Stimulated activated CD8-positive, alpha-beta memory T cell treated with anti-CD3 and anti-CD28 coated beads, Interleukin-7, amount 100 ng/mL, for 48 hours (primary cell): Measurements from ENCODE around the gene ARHGAP35.
"Not testable (repeated sequence)": the region's sequence is repeated elsewhere in the genome, so short reads cannot be mapped to it uniquely, and the experiment has no call there.

ENCODE experiments used
- DNase-seq, 2 donors: peaks; one replicate each; pipeline ENCODE4 v3.0.0-alpha.2; 2020; ENCODE audit warnings: low read depth in 1 of 2; ENCODE audit errors: extremely low read depth in 1 of 2

ARHGAP35 gene

DNA sequence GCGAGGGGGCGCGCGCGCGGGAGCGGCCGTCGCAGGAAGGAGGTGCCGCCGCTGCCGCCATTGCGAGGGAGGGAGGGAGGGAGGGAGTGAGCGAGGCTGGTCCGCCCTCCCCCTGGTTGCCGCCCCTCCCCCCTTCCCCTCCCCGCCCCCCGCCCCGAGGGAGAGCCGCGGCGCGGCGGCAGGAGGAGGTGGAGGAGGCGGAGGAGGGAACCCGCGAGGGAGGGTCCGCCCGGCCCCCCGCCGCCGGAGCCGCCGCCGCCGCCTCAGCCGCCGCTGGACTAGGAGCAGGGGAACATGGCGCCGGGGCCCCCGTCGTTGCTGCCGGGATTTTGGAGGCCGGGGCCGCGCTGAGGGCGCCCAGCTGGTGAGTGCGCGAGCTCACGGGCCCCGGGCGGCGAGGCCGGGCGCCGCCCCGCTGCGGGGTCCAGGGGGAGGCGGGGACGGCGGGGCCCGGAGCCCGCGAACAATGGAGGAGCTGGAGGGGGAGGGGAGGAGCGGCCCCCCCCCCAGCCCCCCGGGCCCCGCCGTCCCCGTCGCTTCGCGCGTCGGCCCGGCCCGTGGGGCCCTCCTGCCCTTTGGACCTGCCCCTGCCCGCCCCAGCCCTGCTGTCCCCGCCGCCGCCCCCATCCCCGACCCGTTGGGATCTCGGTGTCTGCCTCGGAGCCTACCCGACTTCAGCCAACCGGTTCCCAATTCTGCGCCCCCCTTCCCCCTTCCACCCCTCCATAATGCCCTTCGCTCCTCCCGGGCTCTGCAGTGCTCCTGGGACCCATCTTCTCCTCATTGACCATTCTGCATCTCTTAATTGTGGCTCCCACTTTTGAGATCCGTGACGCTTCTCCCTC, at the start of gene ARHGAP35:
ARHGAP35 (plus strand) TSS at position 152 of the 845 bp plus-strand sequence. CDS start 57,679 bp downstream, outside the sequence.
- DNase-seq, result no peak

DNA sequence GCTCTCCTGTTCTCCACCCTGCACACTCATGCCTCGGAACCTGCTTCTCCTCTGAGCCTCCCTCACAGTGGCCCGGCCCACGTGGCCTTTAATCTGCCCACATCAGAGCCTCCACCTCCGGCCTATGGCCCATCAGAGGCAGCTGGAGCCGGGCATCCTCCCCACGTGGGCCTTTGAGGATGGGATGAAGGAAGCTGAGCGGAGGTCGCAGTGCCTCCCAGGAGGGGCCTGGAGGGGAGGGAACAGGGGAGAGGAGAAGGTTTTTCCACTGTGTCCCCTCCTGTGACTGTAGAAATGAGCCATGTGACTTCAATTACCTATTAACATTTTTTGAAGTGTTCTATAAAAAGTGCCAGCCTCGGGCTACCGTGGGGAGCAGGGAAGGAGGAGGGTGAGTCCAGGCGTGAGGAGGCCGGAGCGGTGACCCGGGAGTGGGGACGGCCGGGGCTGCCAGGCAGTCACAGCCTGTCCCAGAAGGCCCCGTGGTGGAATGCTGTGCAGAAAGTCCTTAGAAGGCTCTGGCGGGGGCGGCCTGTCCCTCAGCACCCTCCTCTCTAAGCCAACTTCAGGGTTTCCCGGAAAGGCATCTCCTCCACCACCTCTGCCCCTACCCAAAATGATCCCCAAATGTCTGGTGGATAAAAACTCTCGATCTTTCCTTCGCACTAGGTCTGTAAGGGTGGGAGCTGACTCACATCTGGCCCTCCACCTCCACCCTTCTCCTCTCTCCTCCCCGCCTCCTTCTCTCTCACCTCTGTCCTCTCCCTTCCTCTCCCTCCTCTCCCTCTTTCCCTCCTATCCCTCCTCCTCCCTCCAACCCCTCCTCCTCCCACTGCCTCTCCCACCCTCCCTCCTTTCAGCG, 47.6 kb upstream of the ARHGAP35 start:
- no peak for DNase-seq

DNA sequence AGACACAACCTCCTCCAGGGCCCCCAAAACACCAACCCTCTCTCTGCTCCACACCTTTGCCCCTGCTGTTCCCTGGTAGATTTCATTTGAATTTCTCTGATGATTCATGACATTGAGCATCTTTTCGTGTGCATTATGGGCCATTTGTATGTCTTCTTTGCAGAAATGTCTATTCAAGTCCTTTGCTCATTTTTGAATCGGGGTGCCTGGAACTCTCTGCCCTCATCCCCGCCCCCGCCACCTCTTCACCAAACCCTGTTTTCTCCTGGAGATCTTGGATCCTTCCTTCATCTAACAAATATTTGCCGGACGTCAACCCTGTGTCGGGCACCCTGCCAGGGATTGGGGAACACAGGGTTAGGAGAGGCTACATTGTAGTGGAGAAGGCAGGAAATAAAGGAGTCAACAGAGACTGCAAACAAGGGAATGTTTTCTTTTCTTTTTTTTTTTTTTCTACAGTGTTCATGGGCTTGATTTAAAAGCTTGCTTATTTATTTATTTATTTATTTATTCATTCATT, 46.9 kb upstream of the ARHGAP35 start:
- no peak for DNase-seq

DNA sequence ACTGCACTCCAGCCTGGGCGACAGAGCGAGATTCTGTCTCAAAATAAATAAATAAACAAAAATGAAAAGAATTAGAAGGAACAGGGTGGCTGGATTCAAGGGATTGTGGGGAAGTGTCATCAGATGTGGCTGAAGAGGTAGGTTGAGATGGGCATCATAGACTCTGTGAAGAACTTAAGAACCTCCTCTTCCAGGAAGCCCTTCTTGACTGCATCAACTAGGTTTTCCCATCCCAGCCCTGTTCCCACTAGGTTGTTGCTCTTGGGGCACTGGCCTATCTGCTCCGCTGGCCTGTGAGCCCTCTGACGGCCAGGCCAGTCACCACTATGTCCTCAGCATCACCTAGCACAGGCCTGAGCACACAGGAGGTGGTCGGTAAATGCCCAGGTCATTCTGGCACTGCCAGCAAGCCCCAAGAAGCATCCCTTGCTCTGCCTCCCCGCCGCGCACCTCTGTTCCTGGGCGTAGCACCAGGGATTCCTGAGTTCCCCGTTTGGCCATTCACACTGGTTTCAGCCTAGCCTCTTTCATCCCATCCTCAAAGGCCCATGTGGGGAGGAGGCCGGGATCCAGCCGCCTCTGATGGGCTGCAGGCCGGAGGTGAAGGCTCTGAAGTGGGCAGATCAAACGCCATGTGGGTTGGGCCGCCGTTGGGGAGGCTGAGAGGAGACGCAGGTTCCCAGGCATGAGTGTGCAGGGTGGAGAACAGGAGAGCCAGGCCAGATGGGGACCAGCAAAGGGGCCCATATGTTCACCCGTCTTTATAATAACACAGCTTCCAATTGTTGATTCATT, 44.8 kb upstream of the ARHGAP35 start:
- no peak for DNase-seq

DNA sequence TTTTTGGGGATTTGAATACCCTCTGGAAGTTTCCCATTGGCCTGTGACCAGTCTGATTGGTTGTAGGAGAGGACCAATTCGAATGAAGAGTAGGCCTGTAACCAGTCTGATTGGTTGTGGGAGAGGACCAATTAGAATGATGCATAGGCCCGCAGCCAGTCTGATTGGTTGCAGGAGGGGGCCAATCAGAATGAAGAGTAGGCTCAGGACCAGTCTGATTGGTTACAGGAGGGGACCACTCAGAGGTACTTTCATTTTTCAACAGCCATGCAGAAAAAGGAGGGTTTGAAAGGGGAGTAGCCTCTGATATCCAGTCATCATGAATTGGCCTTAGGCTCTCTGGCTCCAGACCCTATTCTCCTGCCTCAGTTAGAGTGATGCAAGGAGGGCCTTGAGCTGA, 42.0 kb upstream of the ARHGAP35 start:
- peak in 1 of 2 donors; percentile 18 for DNase-seq

DNA sequence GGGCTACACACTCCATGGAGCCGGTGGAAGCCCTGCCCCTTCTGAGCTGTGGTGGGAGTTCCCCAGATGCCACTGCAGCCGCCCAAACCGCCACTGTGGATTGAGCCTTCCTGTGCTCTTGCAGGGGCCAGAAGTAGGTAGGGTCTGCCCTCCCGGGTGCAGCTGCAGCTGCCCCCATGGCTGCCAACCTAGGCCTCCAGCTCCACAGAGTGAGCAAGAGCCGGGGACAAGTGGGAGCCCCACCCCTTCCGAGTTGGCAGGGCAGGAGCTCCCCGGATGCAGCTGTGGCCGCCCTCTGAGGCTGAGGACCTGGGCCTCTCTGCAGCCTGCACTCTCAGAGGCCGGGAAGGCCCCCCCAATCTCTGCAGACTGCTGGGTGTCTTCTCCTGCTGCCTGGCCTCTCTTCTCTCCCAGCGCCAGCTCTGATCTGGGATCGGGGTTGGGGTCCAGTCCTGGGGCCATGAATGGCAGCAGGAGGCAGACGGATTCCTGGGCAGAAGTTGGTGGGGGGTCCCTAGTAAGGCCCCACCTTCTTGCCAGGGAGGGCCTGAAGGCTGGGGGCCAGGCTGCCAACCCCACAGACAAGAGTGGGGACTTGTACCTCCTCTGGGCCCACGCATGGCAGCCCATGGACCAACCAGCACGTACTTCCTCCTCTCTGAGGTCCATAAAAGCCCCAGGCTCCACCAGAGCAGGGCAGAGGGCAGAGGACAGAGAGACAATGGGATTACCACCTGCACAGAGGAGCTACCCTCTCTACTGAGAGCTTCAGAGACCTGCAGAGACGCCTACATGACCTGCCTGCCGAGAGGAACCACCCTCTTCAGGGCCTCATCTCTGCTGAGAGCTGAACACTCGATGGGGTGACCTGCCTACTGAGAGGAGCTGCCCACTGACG, 39.0 kb upstream of the ARHGAP35 start:
- DNase-seq, result peak; percentile 11 to 47

DNA sequence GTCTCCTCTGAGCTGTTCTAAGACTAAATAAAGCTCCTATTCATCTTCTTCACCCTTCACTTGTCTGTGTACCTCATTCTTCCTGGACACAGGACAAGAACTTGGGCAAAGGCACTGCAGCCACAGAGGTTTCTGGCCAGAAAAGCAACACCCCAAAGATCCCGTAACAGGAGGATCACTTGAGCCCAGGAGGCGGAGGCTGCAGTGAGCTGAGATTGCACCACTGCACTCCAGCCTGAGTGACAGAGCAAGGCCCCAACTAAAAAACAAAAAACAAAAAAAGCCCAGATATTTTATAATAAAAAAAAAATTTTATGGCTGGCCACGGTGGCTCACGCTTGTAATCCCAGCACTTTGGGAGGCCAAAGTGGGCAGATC, 38.4 kb upstream of the ARHGAP35 start:
- not testable (repeated sequence) for DNase-seq

DNA sequence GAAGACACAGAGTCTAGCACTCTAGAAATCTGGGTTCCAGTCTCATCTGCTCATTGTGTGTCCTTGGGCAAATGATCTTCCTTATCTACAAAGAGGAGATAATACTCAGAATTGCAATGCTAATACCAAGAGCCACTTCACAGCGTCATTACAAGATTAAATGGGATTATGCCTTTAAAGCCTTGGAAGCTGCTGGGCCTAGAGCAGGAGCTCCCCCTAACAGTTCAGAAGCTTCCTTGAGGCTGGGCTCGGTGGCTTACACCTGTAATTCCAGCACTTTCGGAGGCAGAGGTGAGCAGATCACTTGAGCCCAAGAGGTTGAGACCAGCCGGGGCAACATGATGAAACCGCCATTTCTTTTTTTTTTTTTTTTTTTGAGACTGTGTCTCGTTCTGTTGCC, 37.7 kb upstream of the ARHGAP35 start:
- no peak for DNase-seq

DNA sequence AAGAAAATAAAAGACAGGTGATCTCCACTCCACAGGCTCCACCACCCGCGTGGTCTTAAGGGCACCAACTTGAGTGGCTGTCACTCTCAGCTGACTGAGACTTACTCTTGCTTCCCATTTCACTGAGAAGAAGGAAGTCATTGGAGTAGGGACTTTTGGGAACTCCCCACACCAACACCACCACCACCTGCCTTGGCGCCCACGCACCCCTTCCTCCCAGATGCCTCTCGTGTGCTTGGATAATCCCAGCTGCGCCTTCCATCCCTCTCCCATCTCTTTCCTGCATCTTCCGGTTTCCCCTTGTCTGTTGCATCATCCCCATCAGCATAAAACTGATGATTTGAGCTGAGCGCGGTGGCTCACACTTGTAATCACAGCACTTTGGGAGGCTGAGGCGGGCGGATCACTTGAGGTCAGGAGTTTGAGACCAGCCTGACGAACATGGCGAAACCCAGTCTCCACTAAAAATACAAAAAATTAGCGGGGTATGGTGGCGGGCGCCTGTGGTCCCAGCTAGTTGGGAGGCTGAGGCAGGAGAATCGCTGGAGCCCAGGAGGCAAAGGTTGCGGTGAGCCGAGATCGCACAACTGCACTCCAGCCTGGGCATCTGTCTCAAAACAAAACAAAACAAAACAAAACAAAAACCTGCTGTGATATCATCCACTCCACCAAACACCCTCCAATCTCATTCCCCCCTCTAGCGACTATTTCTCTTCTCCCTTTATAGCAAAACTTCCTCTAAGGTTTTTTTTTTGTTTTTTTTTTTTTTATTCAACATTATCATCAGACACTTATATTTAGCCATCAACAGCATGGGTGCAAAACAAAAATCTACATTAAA, 35.7 kb upstream of the ARHGAP35 start:
- no peak for DNase-seq

DNA sequence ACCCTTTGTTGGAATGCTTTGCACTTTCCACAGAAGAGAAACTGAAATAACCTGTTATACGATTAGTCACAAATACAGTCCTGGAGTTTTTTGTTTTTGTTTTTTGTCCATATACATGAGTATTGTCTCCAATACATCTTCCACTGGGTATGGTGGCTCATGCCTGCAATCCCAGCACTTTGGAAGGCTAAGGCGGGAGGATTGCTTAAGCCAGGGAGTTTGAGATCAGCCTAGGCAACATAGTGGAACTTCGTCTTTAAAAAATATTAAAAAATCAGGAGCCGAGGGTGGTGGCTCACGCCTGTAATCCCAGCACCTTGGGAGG, 35.1 kb upstream of the ARHGAP35 start:
- DNase-seq, result no peak

DNA sequence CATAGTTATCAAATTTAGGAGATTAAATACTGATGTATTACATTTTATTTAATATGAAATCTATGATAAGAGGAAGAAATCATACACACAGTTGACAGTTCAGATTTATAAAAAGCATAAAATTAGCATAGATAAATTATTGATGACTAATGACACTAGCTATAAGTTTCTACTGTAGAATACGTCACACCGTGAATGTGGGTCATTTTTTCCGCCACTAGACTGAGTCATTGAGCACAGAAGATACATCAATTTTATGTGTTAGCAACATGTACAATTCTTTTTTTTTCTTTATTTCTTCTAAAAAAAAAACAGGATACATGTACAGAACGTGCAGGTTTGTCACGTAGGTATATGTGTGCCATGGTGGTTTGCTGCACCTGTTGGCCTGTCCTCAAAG, 32.3 kb upstream of the ARHGAP35 start:
- peak; percentile 14 to 49 for DNase-seq

DNA sequence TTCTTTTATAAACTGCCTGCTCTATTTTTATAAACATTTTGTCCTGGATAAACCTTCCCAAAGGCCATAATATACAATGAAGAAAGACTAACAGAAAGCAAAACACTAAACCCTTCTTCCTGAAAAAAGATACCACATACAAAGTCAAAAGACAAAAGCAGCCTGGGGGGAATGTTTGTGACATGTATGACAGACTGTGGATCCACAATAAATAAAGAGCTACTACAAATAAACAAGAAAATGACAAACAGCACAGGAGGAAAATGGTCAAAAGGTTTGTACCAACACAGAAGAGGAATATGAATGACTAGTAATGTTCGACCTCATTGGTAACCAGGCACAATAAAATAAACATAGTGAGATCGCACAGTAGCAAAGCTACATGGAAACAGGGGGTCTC, 29.9 kb upstream of the ARHGAP35 start:
- no peak for DNase-seq

DNA sequence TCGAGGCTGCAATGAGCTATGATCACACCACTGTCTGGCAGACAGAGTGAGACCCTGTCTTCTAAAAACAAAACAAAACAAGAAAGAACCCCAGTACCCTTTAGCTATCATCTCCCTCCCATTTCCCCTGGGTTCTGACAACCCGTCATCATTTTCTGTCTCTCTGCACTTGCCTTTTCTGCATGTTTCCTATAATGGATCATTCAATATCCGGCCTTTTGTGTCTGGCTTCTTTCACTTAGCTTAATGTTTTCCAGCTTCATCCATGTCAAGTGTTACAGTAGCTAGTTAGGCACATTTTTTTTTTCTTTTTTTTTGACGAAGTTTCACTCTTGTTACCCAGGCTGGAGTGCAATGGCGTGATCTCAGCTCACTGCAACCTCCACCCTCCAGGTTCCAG, 26.7 kb upstream of the ARHGAP35 start:
- no peak for DNase-seq

DNA sequence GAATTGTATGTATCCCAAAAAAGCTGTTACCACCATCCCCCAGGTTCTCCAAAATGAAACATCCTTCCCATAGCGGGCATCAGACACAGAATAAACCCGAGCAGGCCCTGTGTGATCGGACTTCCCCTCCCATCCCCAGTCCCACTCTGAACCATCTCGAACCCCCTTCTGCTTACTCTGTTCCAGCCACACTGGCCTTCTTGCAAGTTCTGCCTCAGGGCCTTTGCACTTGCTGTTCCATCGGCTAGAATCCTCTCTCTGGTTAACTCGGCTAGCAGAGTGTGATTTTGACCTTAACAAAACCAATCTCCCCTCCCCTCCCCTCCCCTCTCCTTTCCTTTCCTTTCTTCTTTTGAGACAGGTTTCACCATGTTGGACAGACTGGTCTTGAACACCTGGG, 25.8 kb upstream of the ARHGAP35 start:
- DNase-seq, result no peak

DNA sequence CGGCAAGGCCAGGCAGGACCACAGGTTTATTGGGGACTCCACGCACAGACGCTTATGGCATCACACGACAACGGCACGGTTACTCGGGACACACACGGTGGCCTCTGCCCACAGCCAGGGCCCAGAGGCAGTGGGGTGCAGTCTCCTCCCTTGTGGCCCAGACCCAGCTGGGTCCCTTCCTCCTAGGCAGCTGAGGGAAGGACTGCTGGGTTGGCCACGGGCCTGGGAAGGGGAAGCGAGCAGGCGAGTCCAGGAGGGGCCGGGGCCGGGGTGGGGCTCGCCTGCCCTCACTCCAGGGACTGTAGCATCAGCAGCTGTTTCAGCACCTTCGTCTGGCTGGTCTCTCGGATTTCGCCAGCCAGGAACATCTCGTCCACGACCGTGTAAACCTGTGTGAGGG, 22.6 kb upstream of the ARHGAP35 start:
- no peak for DNase-seq

DNA sequence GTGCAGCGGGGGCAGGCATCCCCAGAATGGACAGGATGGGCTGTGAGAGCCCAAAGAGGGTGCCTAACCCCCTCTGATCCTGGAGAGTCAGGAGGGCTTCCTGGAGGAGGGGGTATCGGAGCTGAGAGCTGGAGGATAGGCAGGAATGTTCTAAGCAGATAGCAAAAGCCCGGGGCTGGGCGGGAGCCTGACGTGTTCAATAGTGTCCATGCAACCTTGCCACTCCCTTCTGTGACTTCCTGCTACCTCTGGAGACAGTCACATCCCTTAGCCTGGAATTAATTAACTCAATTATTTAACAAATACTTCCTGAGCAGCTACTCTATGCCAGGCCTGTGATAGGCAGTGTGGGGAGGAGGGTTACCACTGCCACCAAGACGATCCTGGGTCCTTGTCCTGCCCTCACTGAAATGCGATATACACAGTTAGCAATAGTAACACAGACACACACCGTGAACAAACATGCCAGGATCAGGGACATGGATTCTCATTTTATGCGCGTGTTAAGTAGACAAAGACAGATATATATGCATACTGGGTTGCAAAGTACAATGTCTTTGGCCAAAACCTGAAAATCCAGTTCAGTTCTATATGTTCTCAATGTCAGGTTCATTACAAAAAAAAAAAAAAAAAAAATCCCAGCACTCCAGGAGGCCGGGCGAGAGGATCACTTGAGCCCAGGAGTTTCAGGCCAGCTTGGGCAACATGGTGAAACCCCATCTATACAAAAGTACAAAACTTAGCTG, 20.9 kb upstream of the ARHGAP35 start:
- DNase-seq, result no peak

DNA sequence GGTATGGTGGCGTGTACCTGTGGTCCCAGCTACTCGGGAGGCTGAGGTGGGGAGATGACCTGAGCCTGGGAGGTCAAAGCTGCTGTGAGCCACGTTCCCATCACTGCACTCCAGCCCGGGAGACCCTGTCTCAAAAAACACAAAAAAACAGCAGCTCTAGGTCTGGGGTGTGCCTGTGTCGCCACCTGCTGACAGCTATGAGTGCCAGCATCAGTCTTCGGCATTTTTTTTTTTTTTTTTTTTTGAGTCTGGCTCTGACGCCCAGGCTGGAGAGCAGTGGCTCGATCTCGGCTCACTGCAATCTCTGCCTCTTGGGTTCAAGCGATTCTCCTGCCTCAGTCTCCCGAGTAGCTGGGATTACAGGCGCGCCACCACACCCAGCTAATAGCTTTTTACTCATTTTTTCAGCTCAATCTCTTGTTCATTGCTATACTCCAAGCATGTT, 20.3 kb upstream of the ARHGAP35 start:
- no peak for DNase-seq

DNA sequence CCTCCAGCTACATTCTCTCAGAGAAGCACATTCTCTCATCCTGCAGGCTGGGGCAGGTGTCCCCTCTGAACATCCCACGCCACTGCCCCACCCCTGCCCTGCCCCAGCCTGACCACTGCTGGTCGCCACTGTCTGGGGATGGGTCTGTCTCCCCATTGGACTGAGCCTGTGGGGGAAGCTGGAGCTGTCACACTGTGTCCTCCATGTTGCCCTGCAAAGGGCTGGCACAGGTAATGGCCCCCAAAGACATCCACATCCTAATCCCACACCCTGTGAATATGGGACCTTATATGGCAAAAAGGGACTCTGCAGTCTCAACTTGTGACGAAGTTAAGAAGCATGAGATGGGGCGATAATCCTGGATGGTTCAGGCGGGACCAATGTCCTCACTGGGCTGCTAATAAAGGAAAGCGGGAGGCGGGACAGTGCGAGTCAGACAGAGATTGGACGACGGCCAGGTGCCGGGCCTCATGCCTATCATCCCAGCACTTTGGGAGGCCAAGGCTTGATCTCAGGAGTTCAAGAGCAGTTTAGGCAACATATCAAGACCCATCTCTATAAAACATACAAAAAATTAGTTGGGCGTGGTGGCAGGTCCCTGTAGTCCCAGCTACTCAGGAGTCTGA, 19.2 kb upstream of the ARHGAP35 start:
- no peak for DNase-seq
